GM18861 (cell line): Measurements from ENCODE around the gene SOX8.

ENCODE experiments used
- ATAC-seq: cut with Tn5 transposase; IDR thresholded peaks from one replicate; pipeline ENCODE4 v1.9.1; 2021; ENCODE audit not compliant: unreplicated experiment

Gene SOX8

GRCh38 chr16:1003391-1004347, 22.1 kb downstream of the SOX8 start:
- ATAC-seq, result no peak

GRCh38 chr16:1005286-1005685, 23.7 kb downstream of the SOX8 start:
- no peak for ATAC-seq

DNA sequence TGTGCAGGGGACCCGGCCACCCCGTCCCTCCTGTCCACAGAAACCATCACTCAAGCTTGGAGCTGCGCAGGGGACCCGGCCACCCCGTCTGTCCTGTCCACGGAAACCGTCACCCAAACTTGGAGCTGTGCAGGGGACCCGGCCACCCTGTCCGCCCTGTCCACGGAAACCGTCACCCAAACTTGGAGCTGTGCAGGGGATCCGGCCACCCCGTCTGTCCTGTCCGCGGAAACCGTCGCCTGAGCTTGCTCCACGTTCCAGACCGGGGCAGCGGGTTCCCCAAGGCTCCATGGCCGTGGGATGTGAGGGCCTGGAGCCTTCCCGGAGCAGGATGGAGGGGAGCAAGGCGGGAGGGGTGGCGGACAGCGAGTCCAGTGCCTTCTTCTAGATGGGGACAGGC, 25.2 kb downstream of the SOX8 start:
- ATAC-seq, result no peak

- ATAC-seq, result no peak
Observed at GRCh38 chr16:1007284-1007850, 25.8 kb downstream of the SOX8 start.

DNA sequence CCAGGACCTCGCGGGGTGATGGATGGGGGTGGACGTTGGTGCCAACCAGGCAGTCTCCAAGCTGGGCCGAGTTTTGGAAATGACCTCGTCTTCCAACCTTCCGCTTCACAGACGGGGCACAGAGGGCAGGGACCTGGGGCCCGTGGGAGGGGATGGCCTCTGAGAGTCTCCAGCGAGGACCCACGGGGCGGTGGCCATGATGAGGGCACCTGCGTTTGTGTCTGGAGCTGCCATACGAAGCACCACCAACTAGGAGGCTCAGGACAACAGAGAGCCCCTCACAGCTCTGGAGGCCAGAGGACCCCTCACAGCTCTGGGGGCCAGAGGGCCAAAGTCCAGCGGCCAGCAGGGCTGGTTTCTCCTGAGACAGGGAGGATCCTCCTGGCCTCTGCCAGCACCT, 26.5 kb downstream of the SOX8 start:
- ATAC-seq, result no peak

- ATAC-seq, result no peak
Observed at GRCh38 chr16:1009358-1010150, 28.0 kb downstream of the SOX8 start.

- ATAC-seq, result no peak
Observed at GRCh38 chr16:1010251-1010650, 28.7 kb downstream of the SOX8 start.

GRCh38 chr16:1010815-1011214, 29.2 kb downstream of the SOX8 start:
- ATAC-seq, result no peak

DNA sequence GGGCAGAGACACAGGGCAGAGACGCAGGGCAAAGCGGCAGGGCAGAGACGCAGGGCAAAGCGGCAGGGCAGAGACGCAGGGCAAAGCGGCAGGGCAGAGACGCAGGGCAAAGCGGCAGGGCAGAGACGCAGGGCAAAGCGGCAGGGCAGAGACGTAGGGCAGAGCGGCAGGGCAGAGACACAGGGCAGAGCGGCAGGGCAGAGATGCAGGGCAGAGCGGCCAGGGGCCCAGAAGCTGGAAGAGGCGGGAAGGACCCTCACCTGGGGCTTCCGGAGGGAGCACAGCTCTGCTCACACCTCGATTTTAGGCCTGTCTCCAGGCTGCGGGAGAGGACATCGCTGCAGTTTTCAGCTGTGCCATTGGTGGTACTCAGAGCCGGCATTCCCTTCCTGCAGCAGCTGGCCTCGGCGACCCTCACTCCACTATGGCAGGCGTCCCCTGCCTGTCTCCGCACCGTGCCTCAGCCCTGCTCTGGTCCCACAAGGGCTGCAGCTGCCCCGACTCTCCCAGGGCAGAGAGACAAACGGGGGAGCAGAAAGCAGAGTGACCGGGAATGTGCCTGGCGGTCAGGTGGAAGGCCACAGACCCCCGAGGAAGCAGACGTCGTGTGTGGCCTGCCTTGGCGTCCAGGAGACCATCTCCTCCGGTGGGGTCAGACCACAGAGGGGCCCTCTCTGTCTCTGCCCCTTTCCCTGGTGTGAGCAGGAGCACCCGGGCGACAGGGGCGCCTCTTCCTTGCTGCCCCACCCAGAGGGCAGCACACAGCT, 29.9 kb downstream of the SOX8 start:
- ATAC-seq, result no peak

DNA sequence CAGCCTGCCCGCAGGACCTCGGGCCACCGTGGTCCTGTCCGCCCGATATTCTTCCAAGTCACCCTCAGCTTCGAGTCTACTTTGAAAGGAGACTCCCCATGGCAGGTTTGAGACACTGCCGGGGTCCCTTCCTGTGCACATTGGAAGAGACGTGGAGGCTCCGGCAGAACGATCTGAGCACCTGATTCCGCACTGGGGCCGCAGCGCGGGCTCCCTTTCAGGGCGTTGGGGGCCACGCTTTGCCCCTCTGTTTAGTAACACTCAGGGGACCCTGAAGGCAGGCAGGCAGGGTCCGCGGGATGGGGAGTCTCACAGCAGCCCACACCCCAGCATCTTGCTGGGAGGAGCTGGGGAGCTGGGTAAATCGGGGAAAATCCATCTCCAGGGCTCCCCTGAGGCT, 30.6 kb downstream of the SOX8 start:
- no peak for ATAC-seq

- no peak for ATAC-seq
Observed at GRCh38 chr16:1012722-1013592, 31.4 kb downstream of the SOX8 start.

GRCh38 chr16:1013593-1013900, 32.0 kb downstream of the SOX8 start:
- ATAC-seq, result no peak

- no peak for ATAC-seq
Observed at GRCh38 chr16:1014221-1014620, 32.7 kb downstream of the SOX8 start.

GRCh38 chr16:1014771-1015495, 33.4 kb downstream of the SOX8 start:
- no peak for ATAC-seq

DNA sequence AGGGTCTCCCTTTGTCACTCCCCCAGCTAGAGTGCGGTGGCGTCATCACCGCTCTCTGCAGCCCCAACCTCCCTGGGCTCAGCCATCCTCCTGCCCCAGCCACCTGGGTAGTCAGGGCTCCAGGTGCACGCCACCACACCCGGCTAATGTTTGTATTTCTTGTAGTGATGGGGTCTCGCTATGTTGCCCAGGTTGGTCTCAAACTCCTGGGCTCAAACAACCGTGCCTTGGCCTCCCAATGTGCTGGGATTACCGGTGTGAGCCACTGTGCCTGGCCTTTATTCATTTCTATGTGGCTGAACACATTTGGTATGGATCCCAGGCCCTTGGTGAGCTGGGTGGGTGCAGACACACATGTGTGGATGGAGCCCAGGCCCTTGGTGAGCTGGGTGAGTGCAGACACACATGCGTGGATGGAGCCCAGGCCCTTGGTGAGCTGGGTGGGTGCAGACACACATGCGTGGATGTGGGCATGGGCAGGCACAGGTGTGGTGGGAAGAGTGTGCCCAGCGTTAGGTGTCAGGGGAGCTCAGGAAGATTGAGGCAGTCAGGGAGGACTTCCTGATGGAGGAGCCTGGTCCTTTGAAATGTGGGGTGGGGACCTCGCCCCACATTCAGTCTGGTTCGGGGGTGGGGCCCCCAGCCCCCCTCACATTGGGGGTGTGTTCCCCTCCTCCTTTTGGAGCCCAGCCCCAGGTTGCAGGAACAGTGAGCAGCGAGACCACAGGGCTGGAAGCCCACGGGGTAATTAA, 37.1 kb downstream of the SOX8 start:
- ATAC-seq, result no peak

GRCh38 chr16:1019231-1020090, 37.9 kb downstream of the SOX8 start:
- ATAC-seq, result no peak

- ATAC-seq, result no peak
Observed at GRCh38 chr16:1020091-1020399, 38.5 kb downstream of the SOX8 start.

DNA sequence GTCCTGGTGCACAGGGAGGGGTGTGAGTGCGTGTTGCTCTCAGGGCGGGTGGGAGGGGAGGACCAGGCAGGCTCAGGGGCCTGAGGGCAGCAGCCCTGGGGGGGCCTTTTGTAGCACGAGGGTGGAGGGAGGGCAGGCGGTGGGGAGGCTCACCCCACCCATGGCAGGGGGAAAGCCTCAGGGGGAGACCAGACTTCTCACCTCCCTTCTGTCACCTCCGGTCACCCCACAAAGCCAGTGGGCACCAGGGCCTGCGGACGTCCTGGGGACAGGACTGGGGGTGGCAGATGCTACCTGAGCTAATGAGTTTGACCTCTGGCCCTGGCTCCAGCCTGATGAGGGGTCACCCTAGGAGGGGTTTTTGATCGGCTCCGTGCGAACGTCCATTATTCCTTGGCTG, 39.0 kb downstream of the SOX8 start:
- ATAC-seq, result no peak
